Medulla oblongata (tissue), 1 donor: ENCODE measurements around the gene NRROS.

ENCODE experiments used
- DNase-seq: peaks from one replicate; pipeline ENCODE4 v3.0.0-alpha.2; 2015; ENCODE audit errors: extremely low spot score

NRROS gene

DNA sequence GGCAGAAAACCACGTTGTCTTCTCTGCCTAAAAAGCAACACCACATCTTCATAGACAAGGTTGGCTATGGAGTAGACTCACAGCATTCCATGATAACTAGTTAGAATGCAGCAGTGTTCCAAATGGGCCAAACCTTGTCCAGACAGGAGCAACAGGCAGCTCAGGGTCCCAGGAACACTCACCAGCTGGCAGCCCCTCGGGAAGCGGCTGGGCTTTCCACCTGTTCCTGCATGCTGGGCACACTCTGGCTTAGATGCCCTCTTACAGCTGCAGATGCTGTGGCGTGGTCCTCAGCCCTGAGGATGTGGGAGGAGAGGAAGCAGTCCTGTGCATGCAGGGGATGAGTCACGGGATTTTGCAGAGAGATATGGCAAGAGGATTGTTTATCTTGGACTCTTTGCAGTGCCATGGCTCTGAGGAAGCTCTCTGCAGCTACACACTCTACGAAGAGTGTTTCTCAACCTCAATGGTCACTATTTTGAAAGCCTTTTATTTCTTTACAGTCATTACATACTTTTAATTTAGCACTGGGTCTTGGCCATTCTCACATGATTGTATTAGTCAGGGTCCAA, 11.3 kb downstream of the NRROS start:
- no peak for DNase-seq

DNA sequence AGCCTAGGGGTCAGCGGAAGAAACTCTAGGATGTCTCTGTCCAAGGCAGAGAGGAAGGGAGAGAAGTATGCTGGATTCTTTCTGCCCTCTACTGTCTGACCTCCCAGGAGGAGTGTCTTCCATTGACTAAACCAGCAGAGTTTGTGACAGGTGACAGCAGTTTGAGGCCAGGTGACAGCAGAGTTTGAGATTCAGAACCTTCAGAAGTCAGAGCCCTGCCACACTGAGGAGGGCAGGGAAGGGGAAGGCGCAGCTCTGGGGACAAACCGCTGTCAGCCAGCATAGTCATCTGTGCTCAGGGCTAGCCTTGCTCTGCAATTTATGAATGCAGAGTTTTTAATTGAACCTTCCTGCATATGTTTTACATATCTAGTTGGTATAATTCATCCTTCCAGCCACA, 12.3 kb downstream of the NRROS start:
- DNase-seq = no peak

DNA sequence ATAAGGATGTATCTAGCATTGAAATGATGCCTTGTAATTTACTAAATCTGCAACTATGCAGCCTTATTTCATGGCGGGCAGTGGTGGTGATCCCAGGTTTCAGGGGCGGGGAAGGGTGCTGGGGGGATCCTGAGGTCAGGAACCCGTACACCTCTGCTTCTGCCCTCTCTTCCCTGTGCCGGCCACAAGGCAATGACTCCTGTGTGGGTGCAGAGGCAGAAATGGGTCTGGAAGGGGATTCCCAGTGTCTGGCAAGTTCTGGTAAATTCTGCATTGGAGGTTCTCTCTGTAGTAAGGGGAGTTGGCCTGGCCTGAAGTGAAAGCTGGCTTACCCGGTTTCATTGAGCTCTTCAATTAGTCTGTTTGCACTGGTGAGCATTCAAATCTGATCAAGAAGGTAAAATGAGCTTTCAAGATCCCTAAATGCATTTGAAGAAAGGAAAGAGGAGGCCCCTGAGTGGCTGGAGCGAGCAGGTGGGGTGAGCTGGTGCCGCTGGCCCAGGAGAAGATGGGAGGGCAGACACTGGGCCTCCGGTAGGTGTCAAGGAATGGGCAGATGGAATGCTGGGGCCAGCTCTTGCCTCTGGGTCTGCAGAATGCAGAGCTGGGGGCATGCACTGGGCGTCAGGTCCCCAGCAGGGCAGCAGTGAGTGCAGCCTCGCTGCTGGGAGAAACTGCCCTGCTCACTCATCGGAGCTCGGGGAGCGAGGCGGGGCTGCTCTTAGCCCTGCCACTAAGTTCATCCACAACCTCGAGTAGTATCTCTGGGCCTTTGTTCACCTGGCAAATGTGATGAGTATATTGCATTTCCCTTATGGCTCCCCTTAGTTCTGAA, 13.7 kb downstream of the NRROS start:
- DNase-seq = no peak

DNA sequence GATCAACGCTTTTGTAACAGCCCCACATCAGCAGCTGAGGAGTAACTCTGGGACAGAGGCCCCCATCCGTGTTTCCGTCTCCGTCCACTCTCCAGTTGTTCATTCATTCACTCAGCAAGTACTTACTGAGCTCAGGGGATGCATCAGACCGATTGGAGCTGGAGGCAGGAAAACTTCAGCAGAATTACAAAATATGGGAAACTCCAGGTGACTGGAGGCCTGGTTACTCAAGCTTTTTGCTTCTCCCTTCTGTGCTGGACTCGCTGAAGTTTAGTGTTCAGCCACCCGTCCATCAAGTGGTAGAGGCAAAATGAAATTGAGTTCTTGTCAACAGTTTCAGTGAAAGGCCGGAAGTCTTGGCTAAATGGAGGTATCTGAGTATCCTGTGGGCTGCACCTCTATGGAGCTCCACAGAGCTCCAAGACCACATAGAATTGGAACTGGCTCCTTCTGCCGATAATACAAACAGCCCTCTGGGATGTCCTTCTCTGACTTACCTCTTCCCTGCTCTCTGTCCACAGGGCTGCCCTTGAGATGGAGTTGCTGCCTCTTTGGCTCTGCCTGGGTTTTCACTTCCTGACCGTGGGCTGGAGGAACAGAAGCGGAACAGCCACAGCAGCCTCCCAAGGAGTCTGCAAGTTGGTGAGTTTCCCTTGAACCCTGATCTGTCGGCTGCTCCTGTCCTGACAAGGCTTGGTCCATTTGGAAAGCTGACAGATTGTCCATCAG, 14.7 kb downstream of the NRROS start:
- DNase-seq = no peak

DNA sequence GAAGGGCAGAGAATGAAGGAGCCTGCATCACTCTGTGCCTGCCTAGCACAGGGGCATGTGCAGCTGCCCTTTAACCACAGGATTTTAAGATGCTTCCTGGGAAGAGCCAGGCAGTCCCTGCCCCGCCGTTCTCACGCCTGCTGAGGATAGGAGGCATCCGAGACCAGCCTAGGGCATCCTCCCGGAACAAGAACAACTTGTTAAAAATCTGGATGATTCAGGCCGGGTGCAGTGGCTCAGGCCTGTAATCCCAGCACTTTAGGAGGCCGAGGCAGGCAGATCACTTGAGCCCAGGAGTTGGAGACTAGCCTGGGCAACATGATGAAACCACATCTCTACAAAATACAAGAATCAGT, 15.2 kb downstream of the NRROS start:
- DNase-seq = no peak

DNA sequence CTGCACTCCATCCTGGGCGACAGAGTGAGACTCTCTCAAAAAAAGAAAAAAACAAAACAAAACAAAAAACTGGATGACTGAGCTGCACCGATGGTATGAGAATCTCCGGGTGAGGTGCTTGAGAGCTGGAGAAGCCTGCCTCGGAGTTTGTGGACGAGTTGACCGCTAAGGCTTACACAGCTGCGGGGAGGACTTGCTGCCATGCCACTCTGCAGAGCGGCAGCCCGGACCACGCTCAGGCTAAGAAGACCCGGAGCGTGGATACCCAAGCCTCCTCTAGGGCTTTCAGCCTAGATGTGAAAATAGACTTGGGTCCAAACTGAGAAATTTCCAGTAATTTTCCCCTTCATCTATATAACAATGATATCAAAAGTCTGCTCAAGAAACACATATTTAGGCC, 16.0 kb downstream of the NRROS start:
- no peak for DNase-seq

DNA sequence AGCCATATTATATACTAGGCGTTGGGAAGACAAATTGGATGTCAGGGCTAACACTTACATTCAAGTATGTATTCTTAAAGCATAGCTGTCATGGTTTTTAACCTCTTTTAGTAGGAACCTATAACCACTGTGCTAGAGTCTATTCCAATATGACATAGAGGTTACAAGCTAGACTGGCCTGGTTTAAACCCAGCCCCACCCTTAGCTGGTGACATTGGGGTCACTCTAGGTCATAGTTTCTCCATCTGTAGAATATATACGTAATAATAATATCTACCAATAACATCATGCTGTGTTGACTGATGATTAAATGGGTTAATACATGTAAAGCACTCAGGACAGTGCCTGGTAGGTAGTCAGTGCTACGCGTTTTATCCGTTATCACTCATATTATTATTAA, 16.7 kb downstream of the NRROS start:
- DNase-seq = no peak

DNA sequence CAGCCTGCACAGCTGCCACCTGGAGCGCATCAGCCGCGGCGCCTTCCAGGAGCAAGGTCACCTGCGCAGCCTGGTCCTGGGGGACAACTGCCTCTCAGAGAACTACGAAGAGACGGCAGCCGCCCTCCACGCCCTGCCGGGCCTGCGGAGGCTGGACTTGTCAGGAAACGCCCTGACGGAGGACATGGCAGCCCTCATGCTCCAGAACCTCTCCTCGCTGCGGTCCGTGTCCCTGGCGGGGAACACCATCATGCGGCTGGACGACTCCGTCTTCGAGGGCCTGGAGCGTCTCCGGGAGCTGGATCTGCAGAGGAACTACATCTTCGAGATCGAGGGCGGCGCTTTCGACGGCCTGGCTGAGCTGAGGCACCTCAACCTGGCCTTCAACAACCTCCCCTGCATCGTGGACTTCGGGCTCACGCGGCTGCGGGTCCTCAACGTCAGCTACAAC, 20.4 kb downstream of the NRROS start:
- DNase-seq = no peak

DNA sequence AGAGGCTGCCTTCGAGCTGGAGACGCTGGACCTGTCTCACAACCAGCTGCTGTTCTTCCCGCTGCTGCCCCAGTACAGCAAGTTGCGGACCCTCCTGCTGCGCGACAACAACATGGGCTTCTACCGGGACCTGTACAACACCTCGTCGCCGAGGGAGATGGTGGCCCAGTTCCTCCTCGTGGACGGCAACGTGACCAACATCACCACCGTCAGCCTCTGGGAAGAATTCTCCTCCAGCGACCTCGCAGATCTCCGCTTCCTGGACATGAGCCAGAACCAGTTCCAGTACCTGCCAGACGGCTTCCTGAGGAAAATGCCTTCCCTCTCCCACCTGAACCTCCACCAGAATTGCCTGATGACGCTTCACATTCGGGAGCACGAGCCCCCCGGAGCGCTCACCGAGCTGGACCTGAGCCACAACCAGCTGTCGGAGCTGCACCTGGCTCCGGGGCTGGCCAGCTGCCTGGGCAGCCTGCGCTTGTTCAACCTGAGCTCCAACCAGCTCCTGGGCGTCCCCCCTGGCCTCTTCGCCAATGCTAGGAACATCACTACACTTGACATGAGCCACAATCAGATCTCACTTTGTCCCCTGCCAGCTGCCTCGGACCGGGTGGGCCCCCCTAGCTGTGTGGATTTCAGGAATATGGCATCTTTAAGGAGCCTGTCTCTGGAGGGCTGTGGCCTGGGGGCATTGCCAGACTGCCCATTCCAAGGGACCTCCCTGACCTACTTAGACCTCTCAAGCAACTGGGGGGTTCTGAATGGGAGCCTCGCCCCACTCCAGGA, 21.1 kb downstream of the NRROS start:
- DNase-seq = no peak

DNA sequence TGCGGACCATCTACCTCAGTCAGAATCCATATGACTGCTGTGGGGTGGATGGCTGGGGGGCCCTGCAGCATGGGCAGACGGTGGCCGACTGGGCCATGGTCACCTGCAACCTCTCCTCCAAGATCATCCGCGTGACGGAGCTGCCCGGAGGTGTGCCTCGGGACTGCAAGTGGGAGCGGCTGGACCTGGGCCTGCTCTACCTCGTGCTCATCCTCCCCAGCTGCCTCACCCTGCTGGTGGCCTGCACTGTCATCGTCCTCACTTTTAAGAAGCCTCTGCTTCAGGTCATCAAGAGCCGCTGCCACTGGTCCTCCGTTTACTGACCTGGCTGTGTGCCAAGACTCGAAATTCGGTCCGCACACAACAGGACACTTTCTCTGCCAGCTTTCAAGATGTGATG, 21.9 kb downstream of the NRROS start:
- no peak for DNase-seq

DNA sequence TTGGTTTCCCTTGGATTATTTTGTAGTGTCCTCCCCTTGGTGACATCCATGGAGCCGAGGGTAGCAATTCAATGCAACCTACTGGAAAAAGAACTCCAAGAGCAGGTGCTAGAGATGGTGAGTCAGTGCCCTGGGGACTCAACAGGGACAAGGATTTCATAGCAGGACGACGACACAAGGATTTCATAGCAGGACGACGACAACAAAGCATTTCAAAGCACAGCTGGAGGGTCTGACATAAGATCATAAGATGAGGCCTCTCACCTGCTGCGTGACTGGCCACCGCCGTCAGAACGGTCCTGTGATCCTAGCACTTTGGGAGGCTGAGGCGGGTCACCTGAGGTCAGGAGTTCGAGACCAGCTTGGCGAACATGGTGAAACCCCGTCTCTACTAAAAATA, 22.5 kb downstream of the NRROS start:
- DNase-seq = no peak

DNA sequence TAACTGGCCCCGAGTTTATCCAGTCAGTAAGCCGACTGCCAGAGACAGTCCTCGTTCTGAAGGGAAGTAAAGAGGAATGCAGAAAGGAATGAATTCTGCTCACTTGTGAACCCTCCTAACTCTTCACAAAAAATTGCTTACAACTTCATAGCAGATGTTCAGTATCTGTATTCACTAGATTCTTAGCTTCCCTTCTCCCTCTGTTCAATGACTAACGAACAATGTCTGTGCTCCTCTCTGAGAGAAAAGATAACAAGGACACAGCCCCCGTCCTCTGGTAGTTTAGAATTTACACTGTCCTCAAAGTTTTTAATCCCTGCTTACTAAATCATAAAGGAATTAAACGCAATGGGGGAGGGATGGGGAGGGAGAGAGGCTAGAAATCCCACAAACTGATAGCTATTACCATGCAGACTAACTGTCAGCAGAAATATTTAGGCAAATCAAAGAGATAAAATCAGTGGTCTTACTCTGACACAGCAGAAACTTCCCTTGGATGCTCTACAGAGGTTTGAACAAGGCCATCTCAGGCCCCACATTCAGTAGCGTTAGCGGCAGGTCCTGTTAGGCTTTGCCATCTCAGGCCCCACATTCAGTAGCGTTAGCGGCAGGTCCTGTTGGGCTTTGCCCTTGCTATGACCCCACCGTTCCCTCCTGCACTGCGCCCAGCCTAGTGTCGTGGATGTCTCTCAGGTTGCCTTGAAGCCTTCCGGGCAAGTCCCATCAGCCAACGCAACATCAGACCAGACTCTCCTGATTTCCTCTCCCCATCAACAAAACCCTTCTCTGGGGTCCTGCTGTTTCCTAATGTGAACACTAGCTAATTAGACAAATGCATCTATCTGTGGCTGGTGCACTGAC, 23.4 kb downstream of the NRROS start:
- DNase-seq = no peak

DNA sequence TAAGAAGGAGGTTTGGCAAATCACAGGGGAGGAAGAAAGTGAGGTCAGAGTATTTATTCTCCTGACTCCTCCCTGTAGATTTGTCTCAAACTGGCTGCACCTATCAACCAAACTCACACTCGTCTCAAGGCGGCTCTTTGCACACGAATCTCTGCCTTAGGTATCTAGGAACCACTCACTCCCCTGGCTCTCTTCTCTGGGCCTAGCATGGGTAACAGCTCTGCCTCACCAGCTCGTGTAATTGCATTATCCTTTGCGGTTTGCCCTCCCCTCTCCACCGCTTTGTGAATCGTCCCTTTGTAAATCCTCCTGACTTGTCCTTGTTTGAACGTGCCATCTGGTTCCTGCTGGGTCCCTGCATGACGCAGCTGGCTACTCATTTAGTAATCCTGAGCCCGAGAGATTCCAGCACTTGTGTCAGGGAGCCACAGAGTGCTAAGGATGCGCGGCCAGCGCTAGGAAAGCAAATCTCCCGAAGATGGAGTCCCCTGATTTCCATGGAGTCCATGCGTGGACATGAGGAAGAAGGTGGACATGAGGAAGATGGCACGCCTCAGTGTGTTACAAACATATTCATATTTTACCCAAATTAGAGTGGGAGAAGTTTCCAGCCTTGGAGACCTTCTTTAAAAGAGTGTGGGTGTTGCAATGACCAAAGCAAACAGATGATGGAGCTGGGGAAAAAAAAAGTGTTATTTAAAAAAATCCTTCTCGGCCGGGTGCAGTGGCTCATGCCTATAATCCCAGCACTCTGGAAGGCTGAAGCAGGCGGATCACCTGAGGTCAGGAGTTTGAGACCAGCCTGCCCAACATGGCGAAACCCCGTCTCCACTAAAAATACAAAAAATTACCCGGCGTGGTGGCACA, 26.7 kb downstream of the NRROS start:
- DNase-seq = peak; percentile 40

DNA sequence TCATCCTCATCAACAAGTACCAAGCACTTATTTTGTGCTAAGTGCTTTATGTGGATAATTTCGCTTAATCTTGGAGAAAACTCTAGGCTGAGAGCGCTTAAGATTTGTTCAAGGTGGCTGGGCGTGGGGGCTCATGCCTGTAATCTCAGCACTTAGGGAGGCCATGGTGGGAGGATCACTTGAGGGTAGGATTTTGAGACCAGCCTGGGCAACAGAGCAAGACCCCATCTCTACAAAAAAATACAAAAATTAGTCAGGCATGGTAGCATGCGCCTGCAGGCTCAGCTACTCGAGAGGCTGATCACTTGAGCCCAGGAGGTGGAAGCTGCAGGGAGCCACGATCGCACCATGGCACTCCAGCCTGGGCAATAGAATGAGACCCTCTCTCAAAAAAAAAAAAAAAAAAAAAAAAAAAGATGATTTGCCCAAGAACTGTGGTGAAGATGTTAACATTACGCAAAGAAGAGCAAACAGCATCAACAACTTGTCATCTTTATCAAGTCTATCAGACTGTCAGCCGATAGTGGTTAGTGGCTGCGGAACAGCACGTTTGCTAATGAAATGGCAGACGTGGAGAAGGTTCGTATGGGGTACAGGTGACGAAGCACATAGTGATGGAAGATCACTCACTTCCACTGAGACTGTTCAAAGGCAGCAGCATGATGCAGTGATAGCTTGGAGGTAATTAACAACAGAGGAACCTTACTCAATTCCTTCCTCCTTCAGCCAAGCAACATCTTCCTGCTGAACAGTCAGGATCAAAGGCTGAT, 27.7 kb downstream of the NRROS start:
- DNase-seq = no peak

DNA sequence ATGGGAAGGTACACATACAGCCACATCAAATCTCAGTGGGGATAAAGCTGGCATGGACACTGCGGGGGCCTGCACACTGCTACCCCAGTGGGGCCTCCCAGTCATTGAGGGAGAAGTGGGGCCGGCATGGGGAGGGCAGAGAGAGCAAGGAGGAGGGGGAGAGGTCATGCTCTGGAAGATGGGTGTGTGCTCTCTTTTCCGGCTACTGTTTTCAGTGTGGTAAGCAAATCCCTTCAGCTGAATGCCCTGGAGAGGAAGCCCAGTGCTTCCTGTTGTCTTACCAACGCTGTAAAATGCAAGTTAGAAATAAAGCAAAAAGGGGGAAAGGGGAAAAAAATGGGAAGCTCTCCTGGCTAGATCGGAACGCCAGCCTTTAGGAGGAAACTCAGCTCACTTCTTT, 30.8 kb downstream of the NRROS start:
- DNase-seq = no peak

DNA sequence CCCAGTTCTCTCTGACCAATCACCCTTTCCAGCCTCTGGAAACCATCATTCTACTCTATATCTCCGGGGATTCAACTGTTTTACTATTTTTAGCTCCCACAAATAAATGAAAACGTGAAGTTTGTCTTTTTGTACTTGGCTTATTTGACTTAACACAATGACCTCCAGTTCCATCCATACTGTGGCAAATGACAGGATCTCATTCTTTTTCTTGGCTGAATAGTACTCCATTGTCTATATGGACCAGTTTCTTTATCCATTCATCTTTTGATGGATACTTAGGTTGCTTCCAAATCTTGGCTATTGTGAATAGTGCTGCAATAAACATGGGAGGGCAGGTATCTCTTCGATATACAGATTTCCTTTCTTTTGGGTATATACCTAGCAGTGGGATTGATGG, 34.1 kb downstream of the NRROS start:
- DNase-seq = no peak

DNA sequence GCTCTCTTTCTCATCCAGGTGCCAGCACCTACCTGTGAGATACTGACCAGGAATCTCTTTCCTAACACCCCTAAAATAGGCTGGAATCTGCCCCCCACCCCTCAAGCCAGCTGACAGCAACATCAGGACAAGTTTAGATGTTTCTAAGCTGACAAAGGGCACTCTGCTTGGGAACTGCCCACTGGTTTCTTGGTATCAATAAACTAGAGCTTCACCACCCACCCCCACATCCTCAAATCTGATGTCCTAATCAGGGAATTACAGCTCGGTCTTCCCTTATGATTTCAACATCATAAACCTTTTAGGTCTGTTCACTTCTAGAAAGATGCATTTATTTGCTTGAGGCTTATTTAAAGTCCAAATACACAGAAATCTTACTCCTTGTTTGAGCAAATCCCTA, 37.9 kb downstream of the NRROS start:
- DNase-seq = no peak

DNA sequence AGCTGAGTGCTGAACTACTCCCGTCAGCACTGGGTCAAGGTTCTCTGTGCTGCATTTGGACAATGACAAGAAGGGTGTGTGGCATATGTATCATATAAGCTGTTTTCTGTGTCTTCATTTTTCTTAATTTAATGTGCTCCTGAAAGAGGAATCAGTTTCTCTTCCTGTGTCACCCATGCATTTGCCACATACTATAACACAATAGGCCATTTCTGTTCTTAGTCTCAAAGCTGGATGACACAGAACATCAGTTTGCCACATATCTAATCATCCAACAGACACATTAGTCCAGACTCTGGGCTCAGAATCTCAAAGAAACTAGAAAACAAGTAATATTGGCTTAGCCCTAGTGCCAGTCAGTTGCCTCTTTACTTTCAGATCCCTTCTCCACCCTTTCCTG, 38.4 kb downstream of the NRROS start:
- no peak for DNase-seq
